ENCODE data around the gene ETV3. TPM values are rescaled to one million over a fixed set of nuclear protein-coding genes. Genes with fewer than 3 reads are reported as not detected.
"Not testable (repeated sequence)": the region's sequence is repeated elsewhere in the genome, so short reads cannot be mapped to it uniquely, and the experiment has no call there.

The ETV3 gene
- 10 to 100 TPM; 30.6 to 86.3 (median 33.4) TPM for total RNA-seq
- 41.5 TPM for total RNA-seq (2013)
- 33.1 to 425 (median 56.5) reads per million in 29 experiments for total RNA-seq

- peak; percentile 80 to 85 (median 82) for ATAC-seq (replicated peaks in 1 of 4)
- peak within 1 kb of the TSS; percentile 89 to 96 (median 95) for H3K4me3 Mint-ChIP-seq
- peak within 1 kb of the TSS; percentile 90 to 94 for H3K27ac Mint-ChIP-seq
- ChIA-PET POLR2A (no interaction called here), CTCF (interaction anchor here in 1 of 2 donors (1.2 to 2.2 kb wide), 3 partner anchors 18 to 48 kb away, joined by 3 to 12 read pairs (median 6); no protein-coding TSS in a partner anchor)
- H3K27ac ChIP-seq (ENCODE audit: low read length) = peak within 1 kb of the TSS; percentile 98
- H3K4me1 Mint-ChIP-seq = peaks cover 56 to 59% (median 56%) of the 10 kb centered on the region in 3 donors
- H3K27me3 ChIP-seq (replicated peaks in 1 of 2; ENCODE audit: control insufficient read depth in 2 of 2, extremely low read depth in 1 of 2, insufficient read depth in 2 of 2, low read length in 1 of 2) = no peaks in the 10 kb centered on the region
- no peaks in the 10 kb centered on the region for H3K9me3 Mint-ChIP-seq
- peak within 1 kb of the TSS; percentile 91 to 92 for H3K4me3 ChIP-seq (ENCODE audit: control insufficient read depth in 1 of 2, extremely low read depth in 1 of 2, low read length in 1 of 2)
- no peaks in the 10 kb centered on the region for H3K27me3 Mint-ChIP-seq
- peaks cover 24% of the 10 kb centered on the region for H3K36me3 Mint-ChIP-seq
- WGBS (ENCODE audit: insufficient coverage) = 0% methylated on average over 75 of the region's 85 CpGs
- DNase-seq = peak; percentile 70 to 93 (median 83)
- no peaks in the 10 kb centered on the region for H3K9me3 ChIP-seq
- peaks cover 36 to 44% of the 10 kb centered on the region in 2 experiments for H3K4me1 ChIP-seq (ENCODE audit: control insufficient read depth in 1 of 2, extremely low read depth in 1 of 2, insufficient read depth in 2 of 2, low read length in 2 of 2)
- H3K36me3 ChIP-seq (ENCODE audit: control insufficient read depth in 2 of 2, extremely low read depth in 1 of 2, insufficient read depth in 1 of 2, low read length in 1 of 2) = peaks cover 14 to 21% of the 10 kb centered on the region in 2 donors
Measured at GRCh38 chr1:157138220-157139051, at the start of gene ETV3. Gene ETV3, minus strand, starts transcription at chr1:157138395. Its CDS starts 2,043 bp downstream, at chr1:157136352.

DNA sequence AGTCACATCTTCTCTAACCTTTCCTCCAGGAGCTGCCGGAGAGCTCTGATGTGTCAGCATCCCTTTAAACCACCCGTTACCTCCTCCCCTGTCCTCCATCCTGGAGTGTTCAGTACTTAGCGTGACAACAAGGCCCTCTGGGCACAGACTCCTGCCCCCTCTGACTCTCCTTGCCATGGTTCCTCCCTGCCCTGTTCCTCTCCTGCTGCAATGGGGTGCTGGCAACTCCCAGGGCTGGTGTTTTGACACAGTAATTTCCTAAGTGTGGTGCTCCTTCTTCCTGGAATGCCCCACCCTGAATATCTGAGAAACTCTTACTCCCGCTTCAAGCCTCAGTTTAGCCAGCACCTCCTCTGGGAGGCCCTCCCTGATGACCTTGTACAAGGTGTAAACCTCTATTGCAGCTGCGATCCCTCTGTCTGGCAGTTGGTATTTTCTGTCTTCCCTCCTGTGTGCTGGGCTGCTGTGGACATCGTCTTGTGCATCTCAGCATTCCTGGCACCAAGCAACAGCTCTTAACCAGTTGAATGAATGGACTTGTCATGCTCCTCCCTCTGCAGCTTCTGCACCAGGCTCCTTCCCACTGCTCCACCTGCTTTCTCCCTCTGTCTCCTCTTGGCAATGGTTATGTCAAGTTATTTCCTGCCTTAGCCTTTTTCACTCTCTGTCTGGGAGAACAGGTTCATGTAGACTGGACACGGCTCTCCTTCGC is 48.2 kb upstream of the ETV3 start:
- ChIA-PET CTCF (no interaction called here), POLR2A (no interaction called here)
- Mint-ChIP-seq H3K36me3 (no peaks in the 10 kb centered on the region), H3K4me1 (no peaks in the 10 kb centered on the region), H3K4me3 (no peak overlapping the region), H3K27me3 (peaks cover 30 to 38% of the 10 kb centered on the region in 2 donors), H3K27ac (no peak overlapping the region), H3K9me3 (no peaks in the 10 kb centered on the region)
- Histone ChIP-seq H3K27me3 (replicated peaks in 1 of 2; ENCODE audit: control insufficient read depth in 2 of 2, extremely low read depth in 1 of 2, insufficient read depth in 2 of 2, low read length in 1 of 2) (peaks cover 0 to 43% of the 10 kb centered on the region in 2 experiments), H3K27ac (ENCODE audit: low read length) (no peak overlapping the region), H3K9me3 (no peaks in the 10 kb centered on the region), H3K36me3 (ENCODE audit: control insufficient read depth in 2 of 2, extremely low read depth in 1 of 2, insufficient read depth in 1 of 2, low read length in 1 of 2) (no peaks in the 10 kb centered on the region), H3K4me3 (ENCODE audit: control insufficient read depth in 1 of 2, extremely low read depth in 1 of 2, low read length in 1 of 2) (no peak overlapping the region), H3K4me1 (ENCODE audit: control insufficient read depth in 1 of 2, extremely low read depth in 1 of 2, insufficient read depth in 2 of 2, low read length in 2 of 2) (no peaks in the 10 kb centered on the region)
- no peak for DNase-seq
- WGBS (ENCODE audit: insufficient coverage) = 90% methylated on average over 7 of the region's 8 CpGs
- ATAC-seq (replicated peaks in 1 of 4) = no peak

- no peak for ATAC-seq (replicated peaks in 1 of 4)
- ChIA-PET POLR2A (no interaction called here), CTCF (no interaction called here)
- Mint-ChIP-seq H3K36me3 (no peaks in the 10 kb centered on the region), H3K4me3 (no peak overlapping the region), H3K27ac (no peak overlapping the region), H3K27me3 (peaks cover 27 to 42% of the 10 kb centered on the region in 2 donors), H3K4me1 (no peaks in the 10 kb centered on the region), H3K9me3 (no peaks in the 10 kb centered on the region)
- peaks cover 0 to 31% of the 10 kb centered on the region in 2 experiments for H3K27me3 ChIP-seq (replicated peaks in 1 of 2; ENCODE audit: control insufficient read depth in 2 of 2, extremely low read depth in 1 of 2, insufficient read depth in 2 of 2, low read length in 1 of 2)
- no peaks in the 10 kb centered on the region for H3K4me1 ChIP-seq (ENCODE audit: control insufficient read depth in 1 of 2, extremely low read depth in 1 of 2, insufficient read depth in 2 of 2, low read length in 2 of 2)
- no peaks in the 10 kb centered on the region for H3K36me3 ChIP-seq (ENCODE audit: control insufficient read depth in 2 of 2, extremely low read depth in 1 of 2, insufficient read depth in 1 of 2, low read length in 1 of 2)
- no CpG with 5 or more reads among the region's 3 CpGs for WGBS (ENCODE audit: insufficient coverage)
- no peak overlapping the region for H3K27ac ChIP-seq (ENCODE audit: low read length)
- H3K4me3 ChIP-seq (ENCODE audit: control insufficient read depth in 1 of 2, extremely low read depth in 1 of 2, low read length in 1 of 2) = no peak overlapping the region
- DNase-seq = no peak
- no peaks in the 10 kb centered on the region for H3K9me3 ChIP-seq
Measured at GRCh38 chr1:157183870-157184269, 45.7 kb upstream of the ETV3 start.

- H3K9me3 ChIP-seq; H3K27ac Mint-ChIP-seq; H3K4me3 ChIP-seq (ENCODE audit: control insufficient read depth in 1 of 2, extremely low read depth in 1 of 2, low read length in 1 of 2); CTCF ChIA-PET; H3K4me3 Mint-ChIP-seq; H3K36me3 Mint-ChIP-seq; H3K36me3 ChIP-seq (ENCODE audit: control insufficient read depth in 2 of 2, extremely low read depth in 1 of 2, insufficient read depth in 1 of 2, low read length in 1 of 2); DNase-seq; POLR2A ChIA-PET; H3K4me1 Mint-ChIP-seq; H3K27ac ChIP-seq (ENCODE audit: low read length); H3K9me3 Mint-ChIP-seq; ATAC-seq (replicated peaks in 1 of 4); H3K4me1 ChIP-seq (ENCODE audit: control insufficient read depth in 1 of 2, extremely low read depth in 1 of 2, insufficient read depth in 2 of 2, low read length in 2 of 2): not testable (repeated sequence)
- peaks cover 0 to 36% of the 10 kb centered on the region in 2 experiments for H3K27me3 ChIP-seq (replicated peaks in 1 of 2; ENCODE audit: control insufficient read depth in 2 of 2, extremely low read depth in 1 of 2, insufficient read depth in 2 of 2, low read length in 1 of 2)
- peaks cover 27 to 45% of the 10 kb centered on the region in 2 donors for H3K27me3 Mint-ChIP-seq
- WGBS (ENCODE audit: insufficient coverage) = 84% methylated on average over 5 of the region's 5 CpGs
Measured at GRCh38 chr1:157182371-157182770, 44.2 kb upstream of the ETV3 start.

- Histone ChIP-seq H3K36me3 (ENCODE audit: control insufficient read depth in 2 of 2, extremely low read depth in 1 of 2, insufficient read depth in 1 of 2, low read length in 1 of 2) (no peaks in the 10 kb centered on the region), H3K9me3 (no peaks in the 10 kb centered on the region), H3K27me3 (replicated peaks in 1 of 2; ENCODE audit: control insufficient read depth in 2 of 2, extremely low read depth in 1 of 2, insufficient read depth in 2 of 2, low read length in 1 of 2) (peaks cover 0 to 39% of the 10 kb centered on the region in 2 experiments), H3K27ac (ENCODE audit: low read length) (no peak overlapping the region), H3K4me3 (ENCODE audit: control insufficient read depth in 1 of 2, extremely low read depth in 1 of 2, low read length in 1 of 2) (no peak overlapping the region), H3K4me1 (ENCODE audit: control insufficient read depth in 1 of 2, extremely low read depth in 1 of 2, insufficient read depth in 2 of 2, low read length in 2 of 2) (no peaks in the 10 kb centered on the region)
- Mint-ChIP-seq H3K9me3 (no peaks in the 10 kb centered on the region), H3K27ac (no peak overlapping the region), H3K27me3 (peaks cover 26 to 47% of the 10 kb centered on the region in 2 donors), H3K4me3 (no peak overlapping the region), H3K36me3 (no peaks in the 10 kb centered on the region), H3K4me1 (peaks cover 0 to under 1% (median 0%) of the 10 kb centered on the region in 3 donors)
- ChIA-PET POLR2A (no interaction called here), CTCF (no interaction called here)
- ATAC-seq (replicated peaks in 1 of 4) = no peak
- peak in 1 of 35 experiments; percentile 7 for DNase-seq
- WGBS (ENCODE audit: insufficient coverage) = 71% methylated on average over 2 of the region's 3 CpGs
Measured at GRCh38 chr1:157181790-157182189, 43.6 kb upstream of the ETV3 start.

- Mint-ChIP-seq H3K27me3 (peaks cover 21 to 47% of the 10 kb centered on the region in 2 donors), H3K4me3 (no peak overlapping the region), H3K27ac (no peak overlapping the region), H3K36me3 (no peaks in the 10 kb centered on the region), H3K9me3 (no peaks in the 10 kb centered on the region), H3K4me1 (peaks cover 0 to 2% (median 0%) of the 10 kb centered on the region in 3 donors)
- POLR2A ChIA-PET = interaction anchor here in 1 of 2 donors (0.7 kb wide), 1 partner anchor 92 kb away, joined by 7 read pairs; no protein-coding TSS in a partner anchor
- Histone ChIP-seq H3K27ac (ENCODE audit: low read length) (no peak overlapping the region), H3K4me3 (ENCODE audit: control insufficient read depth in 1 of 2, extremely low read depth in 1 of 2, low read length in 1 of 2) (no peak overlapping the region), H3K36me3 (ENCODE audit: control insufficient read depth in 2 of 2, extremely low read depth in 1 of 2, insufficient read depth in 1 of 2, low read length in 1 of 2) (no peaks in the 10 kb centered on the region), H3K27me3 (replicated peaks in 1 of 2; ENCODE audit: control insufficient read depth in 2 of 2, extremely low read depth in 1 of 2, insufficient read depth in 2 of 2, low read length in 1 of 2) (peaks cover 0 to 40% of the 10 kb centered on the region in 2 experiments), H3K4me1 (ENCODE audit: control insufficient read depth in 1 of 2, extremely low read depth in 1 of 2, insufficient read depth in 2 of 2, low read length in 2 of 2) (no peaks in the 10 kb centered on the region), H3K9me3 (no peaks in the 10 kb centered on the region)
- WGBS (ENCODE audit: insufficient coverage) = 12% methylated on average over 5 of the region's 5 CpGs
- DNase-seq (peak in 1 of 35 experiments; percentile 0), ATAC-seq (replicated peaks in 1 of 4) (no peak)
- CTCF ChIA-PET = no interaction called here
Measured at GRCh38 chr1:157181258-157181657, 43.1 kb upstream of the ETV3 start.
